RCC 7860 (cell line): Measurements from ENCODE around the gene RPL10.
"Not testable (repeated sequence)": the region's sequence is repeated elsewhere in the genome, so short reads cannot be mapped to it uniquely, and the experiment has no call there.

ENCODE experiments used
- DNase-seq: peaks from one replicate; pipeline ENCODE4 v3.0.0-alpha.2; 2015; ENCODE audit warnings: low spot score
- FAIRE-seq: peaks from 2 replicates; lab custom pipeline; 2012; peaks lifted over from hg19 to GRCh38; lab: Jason Lieb, UNC

The RPL10 gene

GRCh38 chrX:154399527-154400368 lies 1.6 kb downstream of the RPL10 start:
- FAIRE-seq (no peak), DNase-seq (peak; percentile 10)

GRCh38 chrX:154400369-154400817 lies 2.2 kb downstream of the RPL10 start:
- not testable (repeated sequence) for DNase-seq, FAIRE-seq

GRCh38 chrX:154401045-154401799 lies 3.0 kb downstream of the RPL10 start:
- peak; percentile 34 for DNase-seq
- FAIRE-seq: no peak

GRCh38 chrX:154401918-154402621 lies 3.9 kb downstream of the RPL10 start:
- FAIRE-seq (no peak), DNase-seq (peak; percentile 12)

GRCh38 chrX:154402622-154403127 lies 4.5 kb downstream of the RPL10 start:
- DNase-seq: no peak
- no peak for FAIRE-seq

- DNase-seq (no peak), FAIRE-seq (no peak)
Measured at GRCh38 chrX:154403192-154403591, 5.0 kb downstream of the RPL10 start.

GRCh38 chrX:154403858-154404257 lies 5.7 kb downstream of the RPL10 start:
- FAIRE-seq (no peak), DNase-seq (no peak)

- DNase-seq (no peak), FAIRE-seq (no peak)
Measured at GRCh38 chrX:154404625-154405192, 6.5 kb downstream of the RPL10 start.

GRCh38 chrX:154408659-154409221 lies 10.6 kb downstream of the RPL10 start:
- FAIRE-seq: no peak
- DNase-seq: no peak

GRCh38 chrX:154409222-154409871 lies 11.2 kb downstream of the RPL10 start, which contains the start of gene DNASE1L1:
Gene DNASE1L1 (minus strand): TSS chrX:154409254. CDS start chrX:154405568, 3,686 bp downstream.
- FAIRE-seq (peak; percentile 93), DNase-seq (peak; percentile 84)

GRCh38 chrX:154411981-154412340 lies 13.8 kb downstream of the RPL10 start:
- DNase-seq (peak; percentile 25), FAIRE-seq (no peak)

- no peak for DNase-seq
- no peak for FAIRE-seq
Measured at GRCh38 chrX:154412468-154412867, 14.3 kb downstream of the RPL10 start.

- DNase-seq (no peak), FAIRE-seq (no peak)
Measured at GRCh38 chrX:154413142-154413541, 15.0 kb downstream of the RPL10 start.

GRCh38 chrX:154417157-154417556 lies 19.0 kb downstream of the RPL10 start:
- peak; percentile 23 for DNase-seq
- FAIRE-seq: peak; percentile 55

GRCh38 chrX:154419189-154419588 lies 21.0 kb downstream of the RPL10 start:
- FAIRE-seq (no peak), DNase-seq (no peak)

GRCh38 chrX:154419688-154420401 lies 21.7 kb downstream of the RPL10 start:
- DNase-seq: no peak
- FAIRE-seq: no peak

GRCh38 chrX:154420402-154420756 lies 22.2 kb downstream of the RPL10 start:
- FAIRE-seq: no peak
- no peak for DNase-seq

GRCh38 chrX:154426916-154427770 lies 29.0 kb downstream of the RPL10 start:
- DNase-seq: no peak
- FAIRE-seq: no peak
